GM18498 (cell line): ENCODE data around the gene TUSC2.
A peak's percentile ranks its signal among the peaks of the same experiment; 100 is the strongest.
"Not testable (repeated sequence)": the region's sequence is repeated elsewhere in the genome, so short reads cannot be mapped to it uniquely, and the experiment has no call there.

Source experiments
- ATAC-seq: cut with Tn5 transposase; IDR thresholded peaks from one replicate; pipeline ENCODE4 v1.9.1; 2021; ENCODE audit warnings: mild to moderate bottlenecking, moderate library complexity; ENCODE audit not compliant: unreplicated experiment

TUSC2 gene

GRCh38 chr3:50319894-50320625 is 8.0 kb downstream of the TUSC2 start:
- no peak for ATAC-seq

DNA sequence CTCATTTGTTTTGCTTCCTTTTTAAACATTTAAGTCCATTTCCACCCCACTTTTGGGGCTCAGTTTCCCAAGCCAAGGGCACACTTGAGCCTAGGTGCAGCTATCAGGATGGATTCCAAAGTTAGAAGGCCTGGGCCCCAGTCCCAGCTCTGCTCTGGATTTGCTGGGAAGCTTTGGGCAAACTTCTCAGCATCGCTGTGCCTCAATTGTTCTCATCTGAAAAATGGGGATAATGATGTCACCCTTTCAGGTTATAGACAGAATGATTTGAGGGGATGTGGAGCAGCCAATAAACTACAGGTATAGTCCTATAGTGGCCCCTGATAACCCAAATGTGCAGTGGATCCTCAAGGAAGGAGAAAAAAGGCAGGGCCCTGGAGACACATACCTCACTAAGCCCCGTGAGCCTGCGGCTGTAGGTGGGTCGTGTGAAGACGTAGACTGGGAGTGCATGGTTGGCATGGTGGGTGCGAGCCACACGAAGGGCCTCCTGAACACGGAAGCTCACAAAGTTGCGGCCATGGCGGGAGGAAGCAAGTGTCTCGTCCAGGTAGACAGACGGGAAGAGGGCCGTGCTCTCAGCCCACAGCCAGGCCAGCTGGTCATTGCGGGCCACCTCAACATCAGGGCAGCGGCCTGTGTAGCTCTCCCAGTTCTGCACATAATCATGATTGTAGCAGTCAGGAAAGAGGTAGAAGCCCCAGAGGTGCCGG is 8.7 kb downstream of the TUSC2 start:
- ATAC-seq, result no peak

DNA sequence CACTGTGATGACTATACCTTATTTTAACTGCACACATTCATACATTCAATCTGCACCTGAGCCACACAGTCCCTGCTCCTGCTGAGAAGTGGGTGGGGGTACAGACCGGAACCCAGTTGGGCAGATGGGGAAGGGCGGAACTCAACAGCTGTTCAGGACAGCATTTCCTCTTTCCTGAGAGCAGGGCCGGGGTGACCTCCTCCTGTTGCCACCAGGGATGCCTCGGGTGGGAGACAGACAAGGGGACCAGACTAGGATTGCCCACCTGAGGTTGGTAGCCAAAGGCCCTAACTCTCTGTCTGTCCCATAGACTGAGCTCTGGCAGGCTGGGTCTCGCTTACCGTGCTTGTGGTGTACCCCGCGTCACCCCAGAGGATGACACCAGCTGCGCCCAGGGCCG is 9.4 kb downstream of the TUSC2 start:
- ATAC-seq, result no peak

- ATAC-seq, result no peak
These were observed 9.9 kb downstream of the TUSC2 start for GRCh38 chr3:50318163-50318562.

- ATAC-seq, result no peak
These were observed 10.7 kb downstream of the TUSC2 start for GRCh38 chr3:50317300-50317699.

DNA sequence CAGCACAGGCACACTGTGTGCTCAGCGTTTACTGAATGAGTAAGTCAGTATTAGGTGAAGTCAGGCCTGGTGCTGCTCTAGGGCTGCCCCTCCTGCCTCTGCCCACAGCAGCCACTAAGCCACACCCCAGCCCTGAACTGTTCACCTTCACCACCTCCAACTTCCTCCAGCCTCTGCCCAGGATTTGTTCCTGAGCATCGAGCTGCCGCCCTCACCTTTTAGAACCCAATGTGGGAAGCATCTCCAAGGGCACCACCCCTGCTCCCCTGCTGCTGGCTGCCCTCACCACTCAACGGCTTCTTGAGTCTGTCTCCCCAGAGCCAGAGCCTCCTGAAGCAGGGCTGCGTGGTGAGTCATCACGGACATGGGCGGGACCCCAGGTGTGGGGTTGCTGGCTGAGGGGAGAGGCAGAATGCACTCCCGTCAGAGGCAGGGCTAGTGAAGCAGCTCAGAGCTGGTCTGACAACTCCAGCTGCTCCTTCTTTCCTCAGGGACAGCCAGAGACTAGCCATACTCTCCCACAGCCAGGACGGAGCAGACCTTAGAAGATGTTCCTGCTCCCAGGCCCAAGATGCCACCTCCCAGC is 11.3 kb downstream of the TUSC2 start:
- ATAC-seq, result no peak

DNA sequence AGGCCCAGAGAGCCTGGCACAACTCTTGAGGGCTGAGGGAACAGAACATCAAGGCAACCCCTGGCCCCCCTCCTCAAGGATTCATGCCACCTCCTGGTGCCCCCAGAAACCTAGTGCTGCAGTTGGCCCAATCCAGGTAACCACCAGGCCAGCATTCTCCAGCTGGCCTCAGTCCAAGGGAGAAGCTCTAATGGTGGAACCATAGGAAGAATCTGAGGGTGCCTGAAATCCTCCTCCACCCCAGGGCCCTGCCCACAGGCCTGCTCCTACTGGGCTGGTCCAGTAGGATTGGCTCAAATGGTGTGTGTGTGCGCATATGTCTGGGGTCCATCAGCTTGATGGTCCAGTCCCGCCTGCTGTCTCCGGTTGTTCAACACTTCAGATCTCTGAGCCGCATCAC is 13.2 kb downstream of the TUSC2 start:
- ATAC-seq, result no peak

- ATAC-seq, result no peak
These were observed 13.7 kb downstream of the TUSC2 start for GRCh38 chr3:50314342-50314741.

DNA sequence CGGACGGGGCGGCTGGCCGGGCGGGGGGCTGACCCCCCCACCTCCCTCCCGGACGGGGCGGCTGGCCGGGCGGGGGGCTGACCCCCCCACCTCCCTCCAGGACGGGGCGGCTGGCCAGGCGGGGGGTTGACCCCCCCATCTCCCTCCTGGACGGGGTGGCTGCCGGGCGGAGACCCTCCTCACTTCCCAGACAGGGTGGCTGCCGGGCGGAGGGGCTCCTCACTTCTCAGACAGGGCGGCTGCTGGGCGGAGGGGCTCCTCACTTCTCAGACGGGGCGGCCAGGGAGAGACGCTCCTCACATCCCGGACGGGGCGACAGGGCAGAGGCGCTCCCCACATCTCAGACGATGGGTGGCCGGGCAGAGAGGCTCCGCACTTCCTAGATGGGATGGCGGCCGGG is 16.0 kb downstream of the TUSC2 start:
- not testable (repeated sequence) for ATAC-seq

GRCh38 chr3:50304601-50305000 is 23.4 kb downstream of the TUSC2 start:
- ATAC-seq, result no peak

- ATAC-seq, result no peak
These were observed 24.8 kb downstream of the TUSC2 start, which contains the start of gene HYAL1 for GRCh38 chr3:50303013-50303815. TSS of gene HYAL1 (minus strand) at chr3:50303574. CDS start at chr3:50302956, 618 bp downstream.

- no peak for ATAC-seq
These were observed 25.7 kb downstream of the TUSC2 start for GRCh38 chr3:50302095-50303012.

DNA sequence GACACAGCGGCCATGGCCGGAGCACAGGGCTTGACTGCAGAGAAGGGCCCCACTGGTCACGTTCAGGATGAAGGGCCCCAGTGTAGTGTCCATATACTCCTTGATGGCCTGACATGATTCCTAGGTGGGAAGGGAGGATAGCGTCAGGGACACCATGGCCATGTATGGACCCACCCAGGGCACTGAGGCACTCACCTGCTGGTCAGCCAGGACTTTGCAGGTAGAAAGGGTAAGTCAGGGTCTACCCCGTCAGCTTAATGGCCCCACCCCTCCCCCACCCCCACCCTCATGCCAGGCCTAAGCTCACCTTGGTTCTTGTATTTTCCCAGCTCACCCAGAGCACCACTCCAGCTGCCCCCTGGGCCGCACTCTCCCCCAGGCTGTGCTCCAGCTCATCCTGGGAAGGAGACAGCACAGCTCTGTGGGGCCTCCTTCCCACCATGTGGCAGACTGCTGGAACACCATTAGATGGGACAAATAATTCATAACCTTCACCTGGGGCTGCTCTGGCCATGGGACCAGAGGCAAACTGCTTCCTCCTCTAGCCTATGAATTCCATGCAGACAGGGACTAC is 27.3 kb downstream of the TUSC2 start:
- ATAC-seq, result no peak

DNA sequence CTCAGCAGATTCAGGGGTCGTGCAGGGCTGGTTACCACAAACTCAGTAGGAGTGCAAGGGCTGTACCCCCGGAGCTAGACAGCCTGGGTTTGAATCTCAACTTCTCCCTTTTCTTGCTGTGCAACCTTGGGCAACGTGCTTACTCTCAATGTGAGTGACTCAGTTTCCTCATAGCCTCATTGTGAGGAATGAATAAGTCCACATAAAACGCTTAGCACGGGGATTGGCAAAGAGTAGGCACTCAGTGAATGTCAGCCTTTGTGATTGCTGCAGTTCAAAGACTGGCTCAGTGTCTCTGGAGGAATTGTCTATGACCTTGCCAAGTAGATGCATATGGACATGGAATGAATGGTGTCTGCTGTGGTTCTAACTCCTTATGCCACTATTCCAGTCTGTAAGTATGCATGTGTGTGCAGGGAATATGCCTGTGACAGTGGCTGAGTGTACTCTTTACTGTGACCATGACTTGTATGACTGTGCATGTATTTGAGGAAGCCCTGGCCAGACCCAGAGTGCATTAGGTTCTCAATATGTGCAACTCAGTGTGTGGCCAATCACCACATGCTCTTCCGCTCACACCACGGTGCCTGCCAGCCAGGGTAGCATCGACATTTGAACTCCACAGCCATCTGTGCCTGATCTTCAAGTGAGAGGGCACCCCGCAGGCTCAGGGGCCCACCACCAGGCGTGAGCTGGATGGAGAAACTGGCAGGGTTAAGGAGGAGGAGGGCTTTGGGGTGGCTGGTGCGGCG is 27.9 kb downstream of the TUSC2 start:
- ATAC-seq, result no peak

DNA sequence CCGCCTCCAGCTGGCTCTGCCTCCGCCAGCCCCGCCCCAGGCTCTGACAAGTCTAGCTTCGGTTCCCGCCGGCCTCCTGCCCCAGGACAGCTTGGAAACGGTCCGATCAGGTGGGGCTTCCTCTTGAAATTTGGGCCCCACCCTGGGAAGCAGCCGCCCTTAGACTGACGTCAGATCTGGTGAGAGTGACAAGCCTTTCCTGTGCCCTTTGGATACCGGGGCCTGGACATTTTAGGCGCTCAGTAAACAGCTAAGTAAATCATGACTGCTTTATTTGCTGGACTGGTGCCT is 28.4 kb downstream of the TUSC2 start:
- no peak for ATAC-seq

- ATAC-seq, result peak; percentile 89
These were observed 29.0 kb downstream of the TUSC2 start, which contains the start of the genes HYAL3 and NAA80 for GRCh38 chr3:50298836-50299637. TSS of gene HYAL3 (minus strand) at chr3:50299405. CDS start at chr3:50295602, 3,803 bp downstream. TSS of gene NAA80 (minus strand) at chr3:50299405. CDS start at chr3:50297463, 1,942 bp downstream.

DNA sequence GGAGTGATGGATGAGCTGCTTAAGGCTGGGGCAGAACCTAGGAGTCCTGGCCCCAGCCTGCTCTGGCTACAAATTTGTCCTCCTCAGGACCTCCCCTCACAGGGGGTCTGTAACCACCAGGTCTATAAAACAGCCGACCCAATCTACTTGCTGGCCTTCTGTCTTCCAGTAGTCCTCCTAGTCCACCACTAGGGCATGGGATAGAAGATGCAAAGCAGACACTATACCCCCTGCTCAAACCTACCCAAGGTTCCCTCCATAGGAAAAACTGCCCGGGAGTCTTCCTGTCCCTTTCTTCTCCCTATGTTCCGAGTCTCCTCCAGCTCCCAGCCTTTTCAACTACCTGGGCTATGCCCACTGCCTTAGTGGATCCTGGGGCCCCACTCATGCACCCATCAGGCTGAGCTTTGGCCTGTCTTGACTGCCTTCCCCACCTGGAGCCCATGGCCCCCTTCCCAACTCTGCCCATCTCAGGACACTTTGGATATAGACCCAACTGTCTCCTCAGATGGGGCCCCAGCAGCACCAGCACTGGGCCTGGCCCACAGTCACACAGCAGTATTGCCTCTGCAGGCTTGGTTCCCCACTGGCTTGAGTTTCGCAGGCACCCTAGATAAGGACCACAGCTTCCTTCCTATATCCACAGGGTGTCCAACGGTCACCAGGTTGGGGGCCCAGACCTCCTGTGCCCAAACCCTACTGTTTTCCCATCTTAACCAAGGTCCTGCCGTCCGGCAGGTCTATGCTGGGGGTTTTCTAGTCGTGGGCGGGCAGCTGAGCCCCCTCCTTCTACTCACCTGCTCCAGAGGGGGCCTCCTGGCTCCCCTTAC is 29.9 kb downstream of the TUSC2 start:
- no peak for ATAC-seq
